ENCODE data around the gene PELI1. TPM values are rescaled to one million over a fixed set of nuclear protein-coding genes. Genes with fewer than 3 reads are reported as not detected.

Gene PELI1
- total RNA-seq, 2 experiments from 2014 or later: 257 to 274 TPM

- CTCF ChIA-PET: no interaction called here
- Histone ChIP-seq H3K4me3 (ENCODE audit: low read length) (no peak overlapping the region), H3K27ac (ENCODE audit: low read depth in 1 of 2, low read length in 2 of 2) (no peak overlapping the region), H3K36me3 (ENCODE audit: insufficient read depth, low read length) (no peaks in the 10 kb centered on the region), H3K9me3 (ENCODE audit: control insufficient read depth in 1 of 2, insufficient read depth in 1 of 2, low read length in 2 of 2) (no peaks in the 10 kb centered on the region), H3K4me1 (ENCODE audit: insufficient read depth, low read length) (no peaks in the 10 kb centered on the region), H3K27me3 (ENCODE audit: control insufficient read depth in 1 of 2, insufficient read depth in 2 of 2, low read length in 2 of 2) (no peaks in the 10 kb centered on the region)
- H3K27ac Mint-ChIP-seq: no peak overlapping the region
- DNase-seq (no peak), ATAC-seq (ENCODE audit: poor library complexity) (no peak)
- no peak for TF ChIP-seq CTCF (IDR thresholded peaks at IDR 0.05)
- no peaks in the 10 kb centered on the region for H3K36me3 Mint-ChIP-seq (ENCODE audit: low read depth)
- H3K27me3 Mint-ChIP-seq: no peaks in the 10 kb centered on the region
- intact Hi-C loops (cut with DNase I, micrococcal nuclease): no loop called here
- no peaks in the 10 kb centered on the region for H3K4me1 Mint-ChIP-seq (ENCODE audit: low read depth)
- H3K4me3 Mint-ChIP-seq: no peak overlapping the region
- no peaks in the 10 kb centered on the region for H3K9me3 Mint-ChIP-seq
- POLR2A ChIA-PET: no interaction called here
Measured at GRCh38 chr2:64162516-64162915, 18.3 kb upstream of the PELI1 start.

GRCh38 chr2:64157792-64158191 is 13.6 kb upstream of the PELI1 start:
- no peak overlapping the region for H3K27ac ChIP-seq (ENCODE audit: low read depth in 1 of 2, low read length in 2 of 2)
- no peak for TF ChIP-seq CTCF (IDR thresholded peaks at IDR 0.05)
- no peaks in the 10 kb centered on the region for H3K27me3 ChIP-seq (ENCODE audit: control insufficient read depth in 1 of 2, insufficient read depth in 2 of 2, low read length in 2 of 2)
- Mint-ChIP-seq H3K27me3 (no peaks in the 10 kb centered on the region), H3K4me3 (no peak overlapping the region), H3K36me3 (ENCODE audit: low read depth) (no peaks in the 10 kb centered on the region), H3K27ac (no peak overlapping the region), H3K9me3 (no peaks in the 10 kb centered on the region), H3K4me1 (ENCODE audit: low read depth) (no peaks in the 10 kb centered on the region)
- ATAC-seq (ENCODE audit: poor library complexity) (no peak), DNase-seq (no peak)
- H3K4me1 ChIP-seq (ENCODE audit: insufficient read depth, low read length): no peaks in the 10 kb centered on the region
- intact Hi-C loops (cut with DNase I, micrococcal nuclease): no loop called here
- ChIA-PET POLR2A (no interaction called here), CTCF (no interaction called here)
- no peaks in the 10 kb centered on the region for H3K9me3 ChIP-seq (ENCODE audit: control insufficient read depth in 1 of 2, insufficient read depth in 1 of 2, low read length in 2 of 2)
- H3K4me3 ChIP-seq (ENCODE audit: low read length): no peak overlapping the region
- no peaks in the 10 kb centered on the region for H3K36me3 ChIP-seq (ENCODE audit: insufficient read depth, low read length)

- no peaks in the 10 kb centered on the region for H3K9me3 ChIP-seq (ENCODE audit: control insufficient read depth in 1 of 2, insufficient read depth in 1 of 2, low read length in 2 of 2)
- no peaks in the 10 kb centered on the region for H3K9me3 Mint-ChIP-seq
- no peaks in the 10 kb centered on the region for H3K36me3 Mint-ChIP-seq (ENCODE audit: low read depth)
- peaks cover 9% of the 10 kb centered on the region for H3K4me1 Mint-ChIP-seq (ENCODE audit: low read depth)
- no peak overlapping the region for H3K27ac ChIP-seq (ENCODE audit: low read depth in 1 of 2, low read length in 2 of 2)
- no peak overlapping the region for H3K4me3 ChIP-seq (ENCODE audit: low read length)
- H3K27me3 Mint-ChIP-seq: no peaks in the 10 kb centered on the region
- no peak for DNase-seq
- H3K4me1 ChIP-seq (ENCODE audit: insufficient read depth, low read length): no peaks in the 10 kb centered on the region
- H3K36me3 ChIP-seq (ENCODE audit: insufficient read depth, low read length): no peaks in the 10 kb centered on the region
- H3K27me3 ChIP-seq (ENCODE audit: control insufficient read depth in 1 of 2, insufficient read depth in 2 of 2, low read length in 2 of 2): no peaks in the 10 kb centered on the region
- H3K27ac Mint-ChIP-seq: no peak overlapping the region
- ATAC-seq (ENCODE audit: poor library complexity): no peak
- intact Hi-C loops (cut with DNase I, micrococcal nuclease): loop anchor here in 1 of 2 experiments (2.0 kb wide), 1 partner anchor 25 kb away; no protein-coding TSS in a partner anchor
- ChIA-PET POLR2A (interaction anchor here (1.1 to 1.6 kb wide), 2 partner anchors 8 to 177 kb away, joined by 3 read pairs; no protein-coding TSS in a partner anchor), CTCF (interaction anchor here (1.0 kb wide), 1 partner anchor 23 kb away, joined by 5 read pairs; no protein-coding TSS in a partner anchor)
- H3K4me3 Mint-ChIP-seq: no peak overlapping the region
- no peak for TF ChIP-seq CTCF (IDR thresholded peaks at IDR 0.05)
Measured at GRCh38 chr2:64153811-64154210, 9.6 kb upstream of the PELI1 start.
